ENCODE data around the gene RALGDS. TPM values are rescaled to one million over a fixed set of nuclear protein-coding genes. Genes with fewer than 3 reads are reported as not detected.
"Not testable (repeated sequence)": the region's sequence is repeated elsewhere in the genome, so short reads cannot be mapped to it uniquely, and the experiment has no call there.

The RALGDS gene
- total and polyA plus RNA-seq, 2 experiments from 2014 or later = 8.6 to 20.3 TPM

GRCh38 chr9:133073086-133074014 is 47.7 kb downstream of the RALGDS start (continued):
- no peak for TF ChIP-seq ZNF462 (CRISPR knock-in tag; IDR thresholded peaks at IDR 0.05)
- no peak for TF ChIP-seq EZH2 (IDR thresholded peaks at IDR 0.05; ENCODE audit: low read depth, unreplicated experiment)
- TF ChIP-seq CTCF (conservative IDR thresholded peaks at IDR 0.05; ENCODE audit: low read depth in 2 of 2) = no peak
- no peak for TF ChIP-seq NANOG (IDR thresholded peaks at IDR 0.05; ENCODE audit: borderline replicate concordance)
- no peak for TF ChIP-seq EZH2phosphoT487 (IDR thresholded peaks at IDR 0.05; ENCODE audit: unreplicated experiment)
- no peak for TF ChIP-seq STAT1 (IDR thresholded peaks at IDR 0.05; ENCODE audit: unreplicated experiment)
- TF ChIP-seq ZNF114 (CRISPR knock-in tag; IDR thresholded peaks at IDR 0.05) = no peak
- TF ChIP-seq ZNF331 (CRISPR knock-in tag; IDR thresholded peaks at IDR 0.05; ENCODE audit: low read depth) = no peak

GRCh38 chr9:133072210-133072609 is 48.8 kb downstream of the RALGDS start:
- ATAC-seq; H2AFZ ChIP-seq; H3F3A ChIP-seq (replicated peaks; ENCODE audit: low read depth); H4K20me1 ChIP-seq (replicated peaks; ENCODE audit: insufficient read depth); H3K27ac ChIP-seq (ENCODE audit: low read depth); H3K4me3 ChIP-seq; H3K79me2 ChIP-seq (replicated peaks; ENCODE audit: insufficient read depth); H3K4me3 Mint-ChIP-seq; H3K27ac Mint-ChIP-seq; H3K4me2 ChIP-seq; DNase-seq (ENCODE audit: low spot score); H3K36me3 ChIP-seq (ENCODE audit: insufficient read depth); H3K27me3 ChIP-seq (ENCODE audit: insufficient read depth); H3K9me3 Mint-ChIP-seq; H3K9me2 ChIP-seq (ENCODE audit: insufficient read depth); H3K36me3 Mint-ChIP-seq (ENCODE audit: low read depth); H3K4me1 ChIP-seq (ENCODE audit: insufficient read depth); H3K4me1 Mint-ChIP-seq: not testable (repeated sequence)
- H3K27me3 Mint-ChIP-seq (ENCODE audit: insufficient read depth, low read depth, poor library complexity) = peaks cover 13% of the 10 kb centered on the region
